CD4-positive, alpha-beta T cell (primary cell): ENCODE measurements around the gene DOCK8. TPM values are rescaled to one million over a fixed set of nuclear protein-coding genes. Genes with fewer than 3 reads are reported as not detected.
"Not testable (repeated sequence)": the region's sequence is repeated elsewhere in the genome, so short reads cannot be mapped to it uniquely, and the experiment has no call there.

ENCODE experiments used
- ATAC-seq: fragments of 200-7000 bp; cut with Tn5 transposase; one replicate; pipeline ENCODE4 v1.10.0; 2022; ENCODE audit warnings: mild to moderate bottlenecking; ENCODE audit not compliant: poor library complexity
- CTCF ChIA-PET: fragments of 350-600 bp; sonication (Branson Sonifier 250); formaldehyde crosslinking; loops from one replicate; lab custom pipeline; 2021; ENCODE audit warnings: antibody characterized with exemption, inconsistent platforms; lab: Charles Lee
- POLR2A ChIA-PET: fragments of 350-600 bp; sonication (Branson Sonifier 250); formaldehyde crosslinking; loops from one replicate; lab custom pipeline; 2021; ENCODE audit warnings: antibody characterized with exemption, inconsistent platforms; lab: Charles Lee
- DNase-seq, 14 experiments: peaks; one replicate each; pipeline ENCODE4 v3.0.0-alpha.2; 2013 to 2020; ENCODE audit warnings: mixed read lengths in 2 of 14
- H3K27ac ChIP-seq, 2 donors: one replicate each; pipeline versions ENCODE4 v1.5.1 to v1.7.0; 2013; ENCODE audit warnings: low read length in 2 of 2, low read depth in 1 of 2, mild to moderate bottlenecking in 1 of 2
- H3K27me3 ChIP-seq, 2 experiments: 1 replicate in 1 of 2; 2 replicates in 1 of 2; pipeline versions ENCODE4 v1.6.1 to v1.7.0; 2013; ENCODE audit warnings: low read length in 2 of 2, control low read depth in 1 of 2, mild to moderate bottlenecking in 1 of 2, moderate library complexity in 1 of 2; ENCODE audit not compliant: insufficient read depth in 2 of 2, control insufficient read depth in 1 of 2
- H3K36me3 ChIP-seq: one replicate; pipeline ENCODE4 v1.6.1; 2013; ENCODE audit warnings: low read length, control low read depth; ENCODE audit not compliant: insufficient read depth
- H3K4me1 ChIP-seq: one replicate; pipeline ENCODE4 v1.6.1; 2013; ENCODE audit warnings: low read length, control low read depth; ENCODE audit not compliant: insufficient read depth
- H3K4me3 ChIP-seq: one replicate; pipeline ENCODE4 v1.5.1; 2013; ENCODE audit warnings: mild to moderate bottlenecking, low read length, moderate library complexity
- H3K9me3 ChIP-seq, 2 experiments: 1 replicate in 1 of 2; 2 replicates in 1 of 2; pipeline versions ENCODE4 v1.6.1 to v1.7.0; 2013; ENCODE audit warnings: low read length in 2 of 2, mild to moderate bottlenecking in 2 of 2, control low read depth in 1 of 2, moderate library complexity in 1 of 2; ENCODE audit not compliant: control insufficient read depth in 1 of 2, insufficient read depth in 1 of 2
- H3K27ac Mint-ChIP-seq: one replicate; pipeline ENCODE4 v1.8.0; 2020; ENCODE audit warnings: mixed read lengths
- H3K27me3 Mint-ChIP-seq: one replicate; pipeline ENCODE4 v1.8.0; 2021; ENCODE audit warnings: mixed read lengths
- H3K36me3 Mint-ChIP-seq: one replicate; pipeline ENCODE4 v1.8.0; 2021; ENCODE audit warnings: low read depth, mixed read lengths
- H3K4me1 Mint-ChIP-seq: one replicate; pipeline ENCODE4 v1.8.0; 2021; ENCODE audit warnings: low read depth, mixed read lengths
- H3K4me3 Mint-ChIP-seq: one replicate; pipeline ENCODE4 v1.8.0; 2020; ENCODE audit warnings: mild to moderate bottlenecking, mixed read lengths
- H3K9me3 Mint-ChIP-seq: one replicate; pipeline ENCODE4 v1.8.0; 2020; ENCODE audit warnings: mixed read lengths
- intact Hi-C, 2 experiments: fragments of 100-400 bp; cut with DNase I in 1 of 2; cut with micrococcal nuclease in 1 of 2; formaldehyde crosslinking; loops; one replicate each; pipeline versions ENCODE4 v1.15.1 to v1.9.0; 2023 to 2025; cut with DNase I, micrococcal nuclease
- polyA plus RNA-seq, 2 donors: library from polyadenylated mRNA; unstranded; fragments of 120-200 nt; gene quantifications; one replicate each; pipeline ENCODE4 v1.2.1, GENCODE V29; 2013
- total RNA-seq, 174 experiments: library from RNA in 2 of 174; stranded (reverse) in 2 of 174; gene quantifications; one replicate each; pipeline ENCODE4 v1.2.3 and lab custom pipeline; 2021 to 2026
- TF ChIP-seq, protein P1 (sequence below): fragments of 200-600 bp; IDR thresholded peaks from one replicate; pipeline ENCODE4 v1.8.0; 2022; ENCODE audit warnings: antibody characterized with exemption, mild to moderate bottlenecking

The DOCK8 gene
- 100 to 1,000 TPM; 123 to 126 TPM for total RNA-seq
- polyA plus RNA-seq (2013, experiment 1 of 2) = 110 TPM
- polyA plus RNA-seq (2013, experiment 2 of 2) = 112 TPM
- 146 to 757 (median 368) reads per million in 172 experiments for total RNA-seq (lab: John Stamatoyannopoulos, UW)

DNA sequence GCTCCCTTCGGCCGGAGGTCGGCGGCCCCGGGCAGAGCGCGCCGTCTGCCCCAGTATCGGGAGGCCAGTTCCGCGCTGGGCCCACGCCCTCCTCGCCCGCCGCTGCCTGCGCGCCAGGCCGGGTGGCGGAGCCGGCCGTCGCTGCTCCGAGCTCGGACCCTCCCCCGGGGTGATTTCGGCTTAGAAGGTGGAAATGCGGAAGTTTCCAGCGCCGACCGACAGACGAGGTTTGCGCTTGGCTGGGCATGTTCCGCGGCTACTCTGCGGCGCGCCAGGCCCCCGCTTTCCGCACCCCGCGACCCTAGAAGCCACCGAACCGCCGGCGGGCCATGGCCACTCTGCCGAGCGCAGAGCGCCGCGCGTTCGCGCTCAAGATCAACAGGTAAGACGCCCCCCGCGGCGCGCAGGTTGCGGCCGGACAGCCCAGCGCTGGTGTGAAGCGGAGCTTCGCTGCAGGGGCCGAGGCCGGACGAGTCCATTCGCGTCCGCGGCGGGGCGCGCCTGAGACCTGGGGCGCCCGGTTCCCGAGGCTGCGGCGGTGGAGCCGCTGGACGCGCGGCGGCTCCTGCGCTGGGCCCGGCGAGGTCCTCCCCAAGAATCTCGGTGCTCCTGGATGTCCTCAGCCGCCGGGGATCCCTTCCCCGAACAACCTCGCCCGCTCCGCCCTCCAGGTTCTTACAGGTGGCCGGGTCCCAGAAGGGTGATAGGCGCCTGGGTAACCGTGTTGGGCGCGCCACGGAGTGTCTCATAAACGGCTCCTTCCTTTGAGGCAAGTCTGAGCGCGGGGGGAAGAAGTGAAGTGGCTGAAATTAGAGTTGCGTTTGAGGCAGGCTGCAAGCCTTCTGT, at the start of gene DOCK8:
Gene DOCK8 (plus strand): TSS at position 218 of the 846 bp plus-strand sequence. CDS start 112 bp downstream, at position 330.
- peaks cover 5% of the 10 kb centered on the region for H3K4me1 Mint-ChIP-seq
- no peaks in the 10 kb centered on the region for H3K9me3 ChIP-seq
- H3K27ac Mint-ChIP-seq = peak within 1 kb of the TSS; percentile 13
- H3K27ac ChIP-seq = peak within 1 kb of the TSS in 1 of 2 donors; percentile 23
- peaks cover 11% of the 10 kb centered on the region for H3K4me1 ChIP-seq
- CTCF ChIA-PET = interaction anchor here (0.7 to 1.8 kb wide), 16 partner anchors 9 to 89 kb away, joined by 3 to 14 read pairs (median 3); no protein-coding TSS in a partner anchor
- no peaks in the 10 kb centered on the region for H3K36me3 ChIP-seq
- TF ChIP-seq, protein P1, sequence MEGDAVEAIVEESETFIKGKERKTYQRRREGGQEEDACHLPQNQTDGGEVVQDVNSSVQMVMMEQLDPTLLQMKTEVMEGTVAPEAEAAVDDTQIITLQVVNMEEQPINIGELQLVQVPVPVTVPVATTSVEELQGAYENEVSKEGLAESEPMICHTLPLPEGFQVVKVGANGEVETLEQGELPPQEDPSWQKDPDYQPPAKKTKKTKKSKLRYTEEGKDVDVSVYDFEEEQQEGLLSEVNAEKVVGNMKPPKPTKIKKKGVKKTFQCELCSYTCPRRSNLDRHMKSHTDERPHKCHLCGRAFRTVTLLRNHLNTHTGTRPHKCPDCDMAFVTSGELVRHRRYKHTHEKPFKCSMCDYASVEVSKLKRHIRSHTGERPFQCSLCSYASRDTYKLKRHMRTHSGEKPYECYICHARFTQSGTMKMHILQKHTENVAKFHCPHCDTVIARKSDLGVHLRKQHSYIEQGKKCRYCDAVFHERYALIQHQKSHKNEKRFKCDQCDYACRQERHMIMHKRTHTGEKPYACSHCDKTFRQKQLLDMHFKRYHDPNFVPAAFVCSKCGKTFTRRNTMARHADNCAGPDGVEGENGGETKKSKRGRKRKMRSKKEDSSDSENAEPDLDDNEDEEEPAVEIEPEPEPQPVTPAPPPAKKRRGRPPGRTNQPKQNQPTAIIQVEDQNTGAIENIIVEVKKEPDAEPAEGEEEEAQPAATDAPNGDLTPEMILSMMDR = peak; percentile 20
- intact Hi-C loops = loop anchor here (1.0 to 5.0 kb wide), 3 partner anchors 57 to 68 kb away; no protein-coding TSS in a partner anchor
- ATAC-seq (peak; percentile 73), DNase-seq (peak; percentile 25 to 79 (median 45))
- peak within 1 kb of the TSS; percentile 73 for H3K4me3 ChIP-seq
- H3K27me3 Mint-ChIP-seq = peaks cover 9% of the 10 kb centered on the region
- no peaks in the 10 kb centered on the region for H3K9me3 Mint-ChIP-seq
- H3K4me3 Mint-ChIP-seq = peak within 1 kb of the TSS; percentile 89
- no peaks in the 10 kb centered on the region for H3K27me3 ChIP-seq
- POLR2A ChIA-PET = interaction anchor here (0.9 to 3.7 kb wide), 4 partner anchors 10 to 67 kb away, joined by 3 to 36 read pairs (median 8); no protein-coding TSS in a partner anchor
- no peaks in the 10 kb centered on the region for H3K36me3 Mint-ChIP-seq

DNA sequence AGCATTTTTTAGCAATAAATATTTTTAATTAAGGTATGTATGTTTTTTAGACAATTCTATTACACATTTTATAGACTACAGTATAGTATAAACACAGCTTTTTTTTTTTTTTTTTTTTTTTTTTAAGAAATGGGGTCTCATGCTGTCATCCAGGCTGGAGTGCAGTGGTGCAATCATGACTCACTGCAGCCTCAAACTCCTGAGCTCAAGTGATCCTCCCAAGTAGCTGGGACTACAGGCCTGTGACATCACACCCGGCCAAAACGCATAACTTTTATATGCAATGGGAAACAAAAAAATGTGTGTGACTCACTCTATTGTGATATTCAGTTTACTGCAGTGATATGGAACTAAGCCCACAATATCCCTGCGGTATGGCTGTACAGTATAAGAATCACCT, 44.9 kb upstream of the DOCK8 start:
- DNase-seq, H3K4me1 ChIP-seq, H3K36me3 ChIP-seq, H3K4me1 Mint-ChIP-seq, H3K9me3 ChIP-seq, H3K9me3 Mint-ChIP-seq, H3K4me3 ChIP-seq, ATAC-seq, POLR2A ChIA-PET, H3K27ac ChIP-seq, CTCF ChIA-PET, H3K27ac Mint-ChIP-seq, H3K4me3 Mint-ChIP-seq, H3K36me3 Mint-ChIP-seq, H3K27me3 Mint-ChIP-seq, intact Hi-C loops, H3K27me3 ChIP-seq: not testable (repeated sequence)

DNA sequence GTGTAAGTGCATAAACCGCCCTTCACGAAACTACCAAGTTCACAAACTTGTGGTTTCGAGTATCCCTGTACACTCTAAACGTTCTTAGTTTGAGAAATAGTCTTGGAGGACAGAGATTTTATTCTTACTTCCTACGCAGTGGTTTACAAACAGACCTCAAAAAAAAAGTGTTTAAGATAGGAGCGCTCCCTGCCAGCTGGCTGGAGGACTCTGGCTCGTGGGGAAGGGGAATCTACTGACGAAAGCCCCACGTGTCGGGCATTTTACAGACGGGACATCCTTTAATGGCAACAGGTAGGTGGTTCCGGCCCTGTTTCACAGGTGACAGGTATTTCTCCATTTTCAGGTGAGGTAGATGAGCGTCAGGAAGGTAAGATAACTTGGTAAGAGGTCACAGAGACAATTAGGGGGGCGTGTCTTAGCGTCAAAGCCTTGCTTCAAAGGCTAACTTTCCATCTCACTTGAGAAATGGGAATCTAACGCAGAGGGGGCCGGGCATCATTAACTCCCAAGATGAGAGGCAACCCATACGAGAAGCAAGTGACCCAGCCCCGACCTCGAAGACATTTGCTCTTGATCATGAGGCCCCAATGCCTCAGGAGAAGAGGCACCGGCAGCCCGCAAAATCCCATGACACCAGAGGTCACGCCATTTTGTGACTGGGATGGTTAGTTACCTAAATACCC, 36.4 kb upstream of the DOCK8 start:
- H3K27me3 ChIP-seq, H3K4me1 ChIP-seq, H3K9me3 Mint-ChIP-seq, H3K27ac ChIP-seq, H3K36me3 Mint-ChIP-seq, H3K36me3 ChIP-seq, H3K9me3 ChIP-seq, H3K27me3 Mint-ChIP-seq, CTCF ChIA-PET, POLR2A ChIA-PET: not testable (repeated sequence)
- DNase-seq (peak in 4 of 14 experiments; percentile 2 to 45 (median 37)), ATAC-seq (peak; percentile 32)
- peak overlapping the region; percentile 40 for H3K4me3 ChIP-seq
- peak overlapping the region; percentile 89 for H3K4me3 Mint-ChIP-seq
- H3K27ac Mint-ChIP-seq = peak overlapping the region; percentile 89
- intact Hi-C loops = loop anchor here in 1 of 2 experiments (5.0 kb wide), 1 partner anchor 99 kb away; no protein-coding TSS in a partner anchor
- H3K4me1 Mint-ChIP-seq = peaks cover 17% of the 10 kb centered on the region

DNA sequence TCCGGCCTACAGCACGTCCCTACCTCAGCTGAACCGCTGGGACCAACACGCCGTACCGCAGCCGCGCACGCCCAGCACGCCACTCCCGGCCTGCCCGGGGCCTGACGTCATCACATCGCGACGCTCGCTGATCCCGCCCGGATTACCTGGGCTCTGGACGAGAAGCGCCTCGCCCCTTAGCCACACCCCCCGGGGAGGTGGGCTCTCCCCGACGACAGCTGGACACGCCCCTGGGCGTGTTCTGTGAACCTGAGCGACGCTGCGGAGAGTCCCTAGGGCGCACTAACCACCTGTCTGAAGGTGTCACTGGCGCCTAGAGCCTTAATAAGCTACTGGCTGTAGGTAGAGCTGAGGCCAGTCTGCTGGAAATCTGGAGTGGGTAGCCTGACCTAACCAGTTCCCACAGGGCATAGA, 35.7 kb upstream of the DOCK8 start, which contains the start of gene ZNG1A:
Gene ZNG1A (minus strand): TSS at position 87 of the 414 bp plus-strand sequence. CDS start 87 bp downstream, outside the sequence.
- POLR2A ChIA-PET, H3K4me1 ChIP-seq, H3K36me3 ChIP-seq, H3K36me3 Mint-ChIP-seq, CTCF ChIA-PET, H3K9me3 Mint-ChIP-seq, H3K27me3 ChIP-seq, H3K27me3 Mint-ChIP-seq, H3K9me3 ChIP-seq: not testable (repeated sequence)
- ATAC-seq (peak; percentile 46), DNase-seq (peak; percentile 60 to 94 (median 78))
- peak within 1 kb of the TSS; percentile 89 for H3K4me3 Mint-ChIP-seq
- peak within 1 kb of the TSS; percentile 89 for H3K27ac Mint-ChIP-seq
- peaks cover 17% of the 10 kb centered on the region for H3K4me1 Mint-ChIP-seq
- Histone ChIP-seq H3K4me3 (peak within 1 kb of the TSS; percentile 40), H3K27ac (peak within 1 kb of the TSS in 1 of 2 donors; percentile 15)
- intact Hi-C loops = loop anchor here in 1 of 2 experiments (5.0 kb wide), 1 partner anchor 98 kb away; no protein-coding TSS in a partner anchor

DNA sequence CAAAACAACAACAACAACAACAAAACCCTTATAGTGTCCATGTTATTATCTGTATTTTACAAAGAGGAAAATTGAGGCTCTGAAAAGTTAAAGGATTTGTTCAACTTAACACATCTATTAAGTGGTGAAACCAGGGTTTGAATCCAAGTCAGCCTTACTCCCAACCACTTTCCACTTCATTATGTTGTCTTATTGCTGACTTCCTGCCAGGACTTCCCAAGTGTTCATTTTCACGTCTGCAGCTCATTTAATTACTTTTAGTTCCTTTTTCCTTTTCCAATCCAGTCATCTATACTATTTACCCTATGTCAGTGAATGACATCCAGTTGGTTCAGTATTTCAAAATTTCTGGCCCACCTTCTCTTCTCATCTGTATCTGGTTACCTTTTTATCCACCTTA, 15.1 kb upstream of the DOCK8 start:
- H3K4me1 Mint-ChIP-seq, H3K36me3 ChIP-seq, H3K36me3 Mint-ChIP-seq, H3K27ac Mint-ChIP-seq, ATAC-seq, H3K9me3 Mint-ChIP-seq, H3K4me3 ChIP-seq, CTCF ChIA-PET, H3K4me1 ChIP-seq, intact Hi-C loops, DNase-seq, POLR2A ChIA-PET, H3K27ac ChIP-seq, H3K9me3 ChIP-seq, H3K27me3 ChIP-seq, H3K27me3 Mint-ChIP-seq, H3K4me3 Mint-ChIP-seq: not testable (repeated sequence)
